Brain microvascular endothelial cell (primary cell): ENCODE data around the gene PNKP.
A peak's percentile ranks its signal among the peaks of the same experiment; 100 is the strongest.
"Not testable (repeated sequence)": the region's sequence is repeated elsewhere in the genome, so short reads cannot be mapped to it uniquely, and the experiment has no call there.

Experiments
- DNase-seq: peaks from one replicate; pipeline ENCODE4 v3.0.0-alpha.2; 2020
- H3K27ac ChIP-seq: fragments of 250-450 bp; sonication (Bioruptor Pico); 2 replicates; pipeline ENCODE4 v1.5.1; 2020; ENCODE audit warnings: mild to moderate bottlenecking, moderate library complexity
- H3K27me3 ChIP-seq: fragments of 250-450 bp; sonication (Bioruptor Pico); replicated peaks from 2 replicates; pipeline ENCODE4 v1.5.1; 2020; ENCODE audit warnings: mild to moderate bottlenecking
- H3K36me3 ChIP-seq: fragments of 250-450 bp; sonication (Bioruptor Pico); replicated peaks from 2 replicates; pipeline ENCODE4 v1.5.1; 2020; ENCODE audit warnings: mild to moderate bottlenecking
- H3K4me3 ChIP-seq: 2 replicates; pipeline ENCODE4 v1.5.1; 2011; ENCODE audit warnings: low read depth, mild to moderate bottlenecking, control low read depth, low read length, moderate library complexity
- in situ Hi-C: cut with HindIII; loops from 2 replicates; pipeline ENCODE4 v1.10.0; 2017; ENCODE audit warnings: low sequenced_read_pairs, low pct_ligation_motif_present
- TF ChIP-seq, protein P1 (sequence below): IDR thresholded peaks from 2 replicates; pipeline ENCODE4 v1.5.1; 2011; ENCODE audit warnings: low read depth, mild to moderate bottlenecking, moderate library complexity, low read length, control low read depth, inconsistent platforms; ENCODE audit errors: missing control alignments

Gene PNKP

DNA sequence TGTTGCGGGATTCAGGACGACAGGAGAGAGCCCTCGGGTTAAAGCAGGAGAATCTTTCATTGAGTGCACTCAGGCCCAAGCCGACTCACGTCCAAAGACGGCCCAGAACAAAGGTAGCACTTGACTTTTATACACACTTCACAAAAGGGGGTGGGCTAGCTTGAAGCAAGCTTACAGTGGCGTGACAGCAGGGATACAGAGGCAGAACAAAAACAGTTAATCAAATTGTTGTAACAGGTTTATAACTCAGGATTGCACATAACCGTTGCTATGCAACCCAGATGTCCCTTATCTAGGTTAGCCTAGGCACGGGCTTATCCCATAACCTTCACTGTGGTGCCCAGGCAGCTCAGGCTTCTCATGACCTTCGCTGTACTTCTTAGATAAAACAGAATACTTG is 47.3 kb downstream of the PNKP start:
- peaks cover 17% of the 10 kb centered on the region for H3K36me3 ChIP-seq
- H3K27ac ChIP-seq: no peak overlapping the region
- no peaks in the 10 kb centered on the region for H3K27me3 ChIP-seq
- TF ChIP-seq, protein P1, sequence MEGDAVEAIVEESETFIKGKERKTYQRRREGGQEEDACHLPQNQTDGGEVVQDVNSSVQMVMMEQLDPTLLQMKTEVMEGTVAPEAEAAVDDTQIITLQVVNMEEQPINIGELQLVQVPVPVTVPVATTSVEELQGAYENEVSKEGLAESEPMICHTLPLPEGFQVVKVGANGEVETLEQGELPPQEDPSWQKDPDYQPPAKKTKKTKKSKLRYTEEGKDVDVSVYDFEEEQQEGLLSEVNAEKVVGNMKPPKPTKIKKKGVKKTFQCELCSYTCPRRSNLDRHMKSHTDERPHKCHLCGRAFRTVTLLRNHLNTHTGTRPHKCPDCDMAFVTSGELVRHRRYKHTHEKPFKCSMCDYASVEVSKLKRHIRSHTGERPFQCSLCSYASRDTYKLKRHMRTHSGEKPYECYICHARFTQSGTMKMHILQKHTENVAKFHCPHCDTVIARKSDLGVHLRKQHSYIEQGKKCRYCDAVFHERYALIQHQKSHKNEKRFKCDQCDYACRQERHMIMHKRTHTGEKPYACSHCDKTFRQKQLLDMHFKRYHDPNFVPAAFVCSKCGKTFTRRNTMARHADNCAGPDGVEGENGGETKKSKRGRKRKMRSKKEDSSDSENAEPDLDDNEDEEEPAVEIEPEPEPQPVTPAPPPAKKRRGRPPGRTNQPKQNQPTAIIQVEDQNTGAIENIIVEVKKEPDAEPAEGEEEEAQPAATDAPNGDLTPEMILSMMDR: no peak
- DNase-seq: no peak
- in situ Hi-C loops: no loop called here
- H3K4me3 ChIP-seq: no peak overlapping the region

DNA sequence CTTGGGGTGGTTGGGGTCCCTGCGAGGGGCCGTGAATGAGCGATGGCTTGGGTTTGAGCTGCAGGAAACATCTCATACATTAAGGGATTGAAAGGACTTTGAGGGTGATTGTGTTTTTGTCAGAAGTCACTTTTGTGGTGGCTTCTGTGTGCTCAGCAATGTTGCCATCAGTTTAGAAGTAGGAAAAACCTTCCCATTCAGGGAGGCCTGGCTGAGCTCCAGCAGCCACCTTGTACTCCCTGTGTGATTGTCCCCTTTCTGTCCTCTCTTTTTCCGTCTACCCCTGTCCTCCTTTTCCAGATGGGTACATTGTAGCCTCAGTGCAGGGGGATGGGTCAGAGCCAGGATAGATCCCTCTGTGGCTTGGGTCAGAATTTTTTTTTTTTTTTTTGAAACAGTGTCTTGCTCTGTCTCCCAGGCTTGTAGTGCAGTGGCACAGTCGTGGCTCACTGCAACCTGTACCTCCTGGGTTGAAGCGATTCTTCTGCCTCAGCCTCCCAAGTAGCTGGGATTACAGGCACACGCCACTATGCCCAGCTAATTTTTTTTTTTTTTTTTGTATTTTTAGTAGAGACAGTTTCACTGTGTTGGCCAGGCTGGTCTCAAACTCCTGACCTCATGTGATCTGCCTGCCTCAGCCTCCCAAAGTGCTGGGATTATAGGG is 47.8 kb downstream of the PNKP start:
- not testable (repeated sequence) for H3K27ac ChIP-seq

DNA sequence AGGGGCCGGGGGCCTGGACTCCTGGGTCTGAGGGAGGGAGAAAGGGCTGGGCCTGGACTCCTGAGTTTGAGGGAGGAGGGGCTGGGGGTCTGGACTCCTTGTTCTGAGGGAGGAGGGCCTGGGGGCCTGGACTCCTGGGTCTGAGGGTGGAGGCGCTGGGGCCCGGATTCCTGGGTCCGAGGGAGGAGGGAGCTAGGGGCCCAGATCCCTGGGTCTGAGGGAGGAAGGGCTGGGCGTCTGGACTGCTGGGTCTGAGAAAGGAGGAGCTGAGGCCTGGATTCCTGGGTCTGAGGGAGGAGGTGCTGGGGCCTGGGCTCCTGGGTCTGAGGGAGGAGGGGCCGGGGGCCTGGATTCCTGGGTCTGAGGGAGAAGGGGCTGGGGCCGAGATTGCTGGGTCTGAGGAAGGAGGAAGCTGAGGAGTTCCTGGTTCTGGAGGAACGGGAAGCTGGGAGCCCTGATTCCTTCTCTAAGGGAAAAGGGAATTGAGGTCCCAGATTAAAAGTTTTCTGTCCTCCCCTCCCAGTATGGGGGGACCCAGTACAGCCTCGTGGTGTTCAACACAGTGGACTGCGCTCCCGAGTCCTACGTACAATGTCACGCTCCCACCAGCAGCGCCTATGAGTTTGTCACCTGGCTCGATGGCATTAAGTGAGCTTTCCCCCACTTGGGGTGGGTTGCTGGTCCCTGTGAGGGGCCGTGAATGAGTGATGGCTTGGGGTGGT is 48.6 kb downstream of the PNKP start:
- in situ Hi-C loops: no loop called here
- H3K4me3 ChIP-seq: peak overlapping the region; percentile 96
- H3K36me3 ChIP-seq: peaks cover 13% of the 10 kb centered on the region
- peak overlapping the region; percentile 98 for H3K27ac ChIP-seq
- no peak for DNase-seq
- TF ChIP-seq, protein P1: no peak
- no peaks in the 10 kb centered on the region for H3K27me3 ChIP-seq

More for the DNA sequence above, 47.8 kb downstream of the PNKP start:
- H3K4me3 ChIP-seq: peak overlapping the region; percentile 96
- in situ Hi-C loops, DNase-seq, H3K27me3 ChIP-seq: not testable (repeated sequence)
- peaks cover 17% of the 10 kb centered on the region for H3K36me3 ChIP-seq

DNA sequence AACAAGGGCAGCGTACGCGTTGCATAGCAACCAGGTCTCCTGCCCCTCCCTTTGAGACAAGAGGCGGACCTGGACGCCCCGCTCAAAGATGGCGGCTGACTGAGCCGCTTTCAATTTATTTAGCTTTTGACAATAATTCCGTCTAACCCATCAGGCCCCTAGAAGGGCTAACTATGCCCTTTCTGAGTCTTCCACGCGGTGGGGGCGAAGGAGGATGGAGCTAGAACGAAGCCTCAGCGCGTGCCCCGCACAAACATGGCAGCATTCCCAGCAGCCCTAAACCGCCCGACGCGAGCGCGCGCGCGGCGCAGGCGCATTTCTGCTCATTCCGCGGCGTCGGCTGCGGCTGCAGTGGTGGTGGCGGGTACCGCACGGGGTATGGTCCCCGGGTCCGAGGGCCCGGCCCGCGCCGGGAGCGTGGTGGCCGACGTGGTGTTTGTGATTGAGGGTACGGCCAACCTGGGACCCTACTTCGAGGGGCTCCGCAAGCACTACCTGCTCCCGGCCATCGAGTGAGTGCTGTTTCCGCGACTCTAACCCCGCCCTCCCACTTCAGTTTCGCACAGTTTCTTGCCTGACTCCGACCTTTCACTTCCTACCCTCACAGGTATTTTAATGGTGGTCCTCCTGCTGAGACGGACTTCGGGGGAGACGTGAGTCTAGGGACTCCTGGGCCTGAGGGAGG is 49.3 kb downstream of the PNKP start, which contains the start of gene MED25:
Gene MED25, plus strand, starts transcription at position 326 of the 685 bp plus-strand sequence. Its CDS starts 53 bp downstream, at position 379.
- Histone ChIP-seq H3K4me3 (peak within 1 kb of the TSS; percentile 96), H3K36me3 (peaks cover 8% of the 10 kb centered on the region), H3K27ac (peak within 1 kb of the TSS; percentile 98), H3K27me3 (no peaks in the 10 kb centered on the region)
- in situ Hi-C loops: no loop called here
- DNase-seq: peak; percentile 60
- TF ChIP-seq, protein P1: no peak

DNA sequence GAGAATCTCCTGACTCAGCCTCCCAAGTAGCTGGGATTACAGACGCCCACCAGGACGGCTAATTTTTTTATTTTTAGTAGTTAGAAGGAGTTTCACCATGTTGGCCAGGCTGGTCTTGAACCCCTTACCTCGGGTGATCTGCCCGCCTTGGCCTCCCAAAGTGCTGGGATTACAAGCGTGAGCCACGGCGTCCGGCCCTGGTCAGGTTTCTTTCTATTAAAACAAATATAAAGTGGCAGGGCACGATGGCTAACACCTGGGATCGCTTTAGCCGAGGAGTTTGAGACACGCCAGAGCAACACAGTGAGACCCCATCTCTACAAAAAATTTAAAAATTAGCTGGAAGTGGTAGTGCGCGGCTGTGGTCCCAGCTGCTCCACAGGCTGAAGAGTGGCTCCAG is 50.8 kb downstream of the PNKP start:
- DNase-seq: no peak
- H3K27ac ChIP-seq: peak overlapping the region; percentile 98
- H3K27me3 ChIP-seq: no peaks in the 10 kb centered on the region
- no peak overlapping the region for H3K4me3 ChIP-seq
- peaks cover 4% of the 10 kb centered on the region for H3K36me3 ChIP-seq
- TF ChIP-seq, protein P1: no peak
- in situ Hi-C loops: no loop called here

DNA sequence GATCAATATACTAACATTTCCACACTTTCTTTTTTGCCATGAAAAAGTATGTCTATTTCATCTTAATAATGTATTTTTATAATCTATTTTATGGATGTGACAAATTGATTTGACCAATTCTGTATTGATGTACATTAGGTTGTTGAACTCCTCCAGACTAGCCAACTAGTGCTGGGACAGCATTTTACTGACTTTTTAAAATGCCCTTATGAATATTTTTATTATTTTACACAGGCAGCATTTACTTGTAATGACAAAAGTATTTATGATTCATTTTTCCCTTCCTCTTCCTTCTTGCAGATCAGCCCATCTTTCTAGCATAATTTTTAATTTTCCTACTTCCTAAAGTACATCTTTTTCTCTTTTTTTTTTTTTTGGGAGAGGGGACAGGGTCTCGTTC is 53.4 kb downstream of the PNKP start:
- Histone ChIP-seq H3K27me3 (no peaks in the 10 kb centered on the region), H3K27ac (peak overlapping the region; percentile 94), H3K36me3 (no peaks in the 10 kb centered on the region), H3K4me3 (peak overlapping the region; percentile 88)
- no peak for DNase-seq
- TF ChIP-seq, protein P1: no peak
- in situ Hi-C loops: no loop called here
